ENCODE data around the gene KRTAP4-5.
"Not testable (repeated sequence)": the region's sequence is repeated elsewhere in the genome, so short reads cannot be mapped to it uniquely, and the experiment has no call there.

Gene KRTAP4-5

DNA sequence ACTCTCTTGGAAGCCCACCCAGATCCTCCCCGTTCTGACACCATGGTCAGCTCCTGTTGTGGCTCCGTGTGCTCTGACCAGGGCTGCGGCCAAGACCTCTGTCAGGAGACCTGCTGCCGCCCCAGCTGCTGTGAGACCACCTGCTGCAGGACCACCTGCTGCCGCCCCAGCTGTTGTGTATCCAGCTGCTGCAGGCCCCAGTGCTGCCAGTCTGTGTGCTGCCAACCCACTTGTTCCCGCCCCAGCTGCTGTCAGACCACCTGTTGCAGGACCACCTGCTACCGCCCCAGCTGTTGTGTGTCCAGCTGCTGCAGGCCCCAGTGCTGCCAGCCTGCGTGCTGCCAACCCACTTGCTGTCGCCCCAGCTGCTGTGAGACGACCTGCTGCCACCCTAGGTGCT, 44.3 kb downstream of the KRTAP4-5 start, which contains the start of gene KRTAP4-9:
TSS of gene KRTAP4-9 (plus strand) at position 43 of the 400 bp plus-strand sequence. CDS start at position 43, 0 bp downstream.
- not testable (repeated sequence) for DNase-seq

DNA sequence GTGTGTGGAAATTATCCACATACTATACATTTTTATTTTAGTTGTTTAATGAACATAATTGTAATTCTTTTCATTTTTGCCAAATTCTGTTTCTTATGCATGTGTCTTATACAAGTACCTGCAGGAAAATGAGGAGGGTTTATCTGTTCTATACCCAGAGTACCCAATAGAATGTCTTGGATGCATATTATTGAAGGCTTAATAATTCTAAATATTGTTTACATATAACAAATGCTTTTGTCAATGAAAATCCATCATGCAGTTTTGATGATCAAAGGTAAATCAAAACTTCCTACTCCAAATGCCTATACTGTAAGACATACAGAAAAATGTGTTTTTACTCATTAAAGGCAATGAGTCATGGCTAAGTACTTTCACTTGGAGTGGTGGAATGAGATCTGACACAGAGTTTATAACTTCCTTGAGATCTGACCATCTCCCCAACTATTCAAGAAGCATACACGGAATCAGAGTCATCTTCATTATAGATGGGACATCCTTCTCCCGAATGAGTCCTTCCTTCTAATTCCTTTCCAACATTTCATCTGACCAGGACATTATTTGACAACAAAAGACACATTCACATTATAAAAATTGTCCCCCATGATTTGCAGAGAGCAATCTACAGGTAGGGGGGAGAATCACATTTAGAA, 45.1 kb downstream of the KRTAP4-5 start:
- DNase-seq = not testable (repeated sequence)

DNA sequence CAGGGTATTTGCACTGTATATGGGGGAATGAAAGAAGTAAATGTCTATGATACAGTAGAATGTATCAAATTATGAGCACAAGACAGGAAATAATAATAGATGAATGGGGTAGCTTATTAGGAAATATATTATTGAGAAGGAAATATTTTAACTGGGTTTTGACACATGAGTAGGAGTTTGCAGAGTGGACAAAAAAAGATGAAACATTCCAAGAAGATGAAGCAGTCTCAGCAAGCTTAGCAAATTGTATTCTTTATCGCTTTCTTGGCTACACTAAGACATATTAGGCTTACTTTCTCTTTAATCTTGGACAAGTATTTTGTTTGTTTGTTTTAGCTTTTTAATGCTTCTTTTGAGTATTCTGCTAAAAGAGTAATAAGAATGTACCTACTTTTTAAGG, 45.7 kb downstream of the KRTAP4-5 start:
- no peak for DNase-seq

DNA sequence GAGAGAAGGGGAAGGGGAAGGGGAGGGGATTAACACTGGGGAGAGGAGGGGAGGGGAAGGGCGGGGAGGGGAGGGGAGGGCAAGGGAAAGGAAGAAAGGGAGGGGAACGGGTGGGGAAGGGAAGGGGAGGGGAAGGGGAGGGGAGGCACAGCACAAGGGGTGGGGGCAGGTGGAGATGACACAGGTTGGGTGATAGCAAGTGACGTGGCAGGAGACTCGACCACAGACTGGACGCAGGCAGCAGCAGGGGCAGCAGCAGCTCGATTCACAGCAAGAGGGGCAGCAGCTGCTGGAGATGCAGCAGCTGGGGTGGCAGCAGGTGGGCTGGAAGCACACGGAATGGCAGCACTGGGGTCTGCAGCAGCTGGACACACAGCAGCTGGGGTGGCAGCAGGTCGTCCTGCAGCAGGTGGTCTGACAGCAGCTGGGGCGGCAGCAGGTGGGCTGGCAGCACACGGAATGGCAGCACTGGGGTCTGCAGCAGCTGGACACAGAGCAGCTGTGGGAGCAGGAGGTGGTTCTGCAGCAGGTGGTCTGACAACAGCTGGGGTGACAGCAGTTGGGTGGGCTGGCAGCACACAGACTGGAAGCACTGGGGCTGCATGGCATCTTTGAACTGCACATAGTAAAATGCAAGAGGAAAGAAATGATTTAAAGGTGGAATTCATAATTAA, 47.9 kb downstream of the KRTAP4-5 start, which contains the start of gene KRTAP4-16:
TSS of gene KRTAP4-16 (minus strand) at position 624 of the 674 bp plus-strand sequence. CDS start at position 624, 0 bp downstream.
- DNase-seq = no peak

DNA sequence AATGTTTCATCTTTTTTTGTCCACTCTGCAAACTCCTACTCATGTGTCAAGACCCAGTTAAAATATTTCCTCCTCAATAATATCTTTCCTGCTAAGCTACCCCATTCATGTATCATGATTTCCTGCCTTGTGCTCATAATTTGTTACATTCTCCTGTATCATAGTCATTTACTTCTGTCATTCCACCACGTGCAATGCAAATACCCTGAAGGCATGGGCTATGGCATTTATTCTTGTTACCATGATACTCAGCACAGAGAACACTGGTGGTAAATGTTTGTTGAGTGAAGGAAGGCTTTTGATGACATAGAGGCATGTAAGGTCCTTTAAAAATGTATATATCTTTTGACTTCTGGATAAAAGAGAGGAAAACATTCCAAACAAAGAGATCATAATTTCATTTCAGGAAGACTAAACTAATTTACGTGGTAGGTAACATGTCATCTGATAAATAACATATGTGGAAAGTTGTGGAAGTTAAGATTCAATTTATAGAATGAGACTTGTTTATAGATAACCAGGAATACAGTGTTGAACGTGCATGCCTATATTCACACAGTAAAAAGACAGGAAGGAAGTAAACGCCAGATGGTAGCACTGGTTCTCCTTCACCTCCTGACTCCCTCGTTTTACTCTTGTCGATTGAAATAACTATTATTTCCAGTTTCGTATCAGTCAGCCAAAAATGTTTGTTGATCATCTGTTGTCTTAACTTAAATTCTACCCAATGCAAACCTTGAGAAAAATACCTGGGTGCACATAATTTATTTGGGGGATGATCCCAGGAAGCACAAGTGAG, 49.7 kb downstream of the KRTAP4-5 start:
- not testable (repeated sequence) for DNase-seq

All from NCI-H2081 treated with DMSO at 0.1 percent for 48 hours (cell line).